BJ (cell line): ENCODE results near the gene GUCY1A2. TPM values are rescaled to one million over a fixed set of nuclear protein-coding genes. Genes with fewer than 3 reads are reported as not detected.
A peak's percentile ranks its signal among the peaks of the same experiment; 100 is the strongest.

ENCODE experiments used
- CTCF ChIA-PET: fragments of 350-600 bp; formaldehyde crosslinking; extraction: SDS; loops from one replicate; lab custom pipeline; 2021; ENCODE audit warnings: antibody characterized with exemption, inconsistent platforms; lab: Yijun Ruan, JAX
- POLR2A ChIA-PET: fragments of 300-600 bp; sonication (Branson Sonifier 250); formaldehyde crosslinking; extraction: SDS; loops from one replicate; lab custom pipeline; 2021; ENCODE audit warnings: antibody characterized with exemption; lab: Charles Lee
- DNase-seq: peaks from one replicate; pipeline ENCODE4 v3.0.0-alpha.2; 2011; ENCODE audit warnings: low read depth
- H3K27me3 ChIP-seq: 2 replicates; pipeline ENCODE4 v1.6.0; 2011; ENCODE audit warnings: low read length; ENCODE audit not compliant: control insufficient read depth, insufficient read depth
- H3K36me3 ChIP-seq: 2 replicates; pipeline ENCODE4 v1.5.1; 2011; ENCODE audit warnings: low read length; ENCODE audit not compliant: control insufficient read depth, insufficient read depth
- H3K4me3 ChIP-seq: 2 replicates; pipeline ENCODE4 v1.5.1; 2011; ENCODE audit warnings: low read depth, mild to moderate bottlenecking, control low read depth, low read length
- CTCF ChIP-seq: IDR thresholded peaks from 2 replicates; pipeline ENCODE4 v1.5.1; 2011; ENCODE audit warnings: low read depth, mild to moderate bottlenecking, control low read depth, inconsistent platforms, low read length, moderate library complexity; ENCODE audit not compliant: insufficient read depth
- polyA plus RNA-seq: library from polyadenylated mRNA; depleted of rRNA; stranded (reverse); fragments of >200 nt; gene quantifications from 2 replicates; pipeline ENCODE4 v1.2.3, GENCODE V29; 2011

Gene GUCY1A2
- polyA plus RNA-seq, 1 experiment: 0.53 TPM

GRCh38 chr11:106920899-106921509, 97.3 kb downstream of the GUCY1A2 start:
- ChIA-PET POLR2A (no interaction called here), CTCF (no interaction called here)
- no peak for TF ChIP-seq CTCF
- Histone ChIP-seq H3K36me3 (no peaks in the 10 kb centered on the region), H3K27me3 (no peaks in the 10 kb centered on the region), H3K4me3 (no peak overlapping the region)
- no peak for DNase-seq

DNA sequence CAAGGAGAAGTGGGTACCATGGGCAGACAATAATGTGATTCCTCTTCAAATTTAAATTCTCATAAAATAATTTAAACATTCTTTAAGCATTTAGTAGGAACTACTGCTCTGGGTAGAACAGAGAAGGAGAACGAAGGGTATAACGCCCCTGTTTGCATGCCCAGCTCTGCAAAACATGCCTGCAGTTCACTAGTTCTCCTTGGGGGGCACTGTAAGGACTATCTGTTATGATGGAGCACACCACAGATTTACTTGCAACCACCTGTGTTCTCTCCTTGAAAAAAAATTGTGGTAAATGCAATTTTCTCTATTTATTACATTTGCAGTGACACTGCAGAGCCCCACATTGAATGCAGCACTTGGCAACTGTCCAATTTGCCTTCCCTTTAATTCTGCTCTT, 100.3 kb downstream of the GUCY1A2 start:
- H3K27me3 ChIP-seq: no peaks in the 10 kb centered on the region
- POLR2A ChIA-PET: no interaction called here
- TF ChIP-seq CTCF: peak; percentile 60
- no peak for DNase-seq
- CTCF ChIA-PET: interaction anchor here (1.1 kb wide), 1 partner anchor 11 kb away, joined by 3 read pairs; no protein-coding TSS in a partner anchor
- no peaks in the 10 kb centered on the region for H3K36me3 ChIP-seq
- H3K4me3 ChIP-seq: no peak overlapping the region

- DNase-seq: no peak
- Histone ChIP-seq H3K4me3 (no peak overlapping the region), H3K36me3 (no peaks in the 10 kb centered on the region), H3K27me3 (no peaks in the 10 kb centered on the region)
- ChIA-PET CTCF (no interaction called here), POLR2A (no interaction called here)
- no peak for TF ChIP-seq CTCF
These were observed 103.9 kb downstream of the GUCY1A2 start for GRCh38 chr11:106914409-106914808.

DNA sequence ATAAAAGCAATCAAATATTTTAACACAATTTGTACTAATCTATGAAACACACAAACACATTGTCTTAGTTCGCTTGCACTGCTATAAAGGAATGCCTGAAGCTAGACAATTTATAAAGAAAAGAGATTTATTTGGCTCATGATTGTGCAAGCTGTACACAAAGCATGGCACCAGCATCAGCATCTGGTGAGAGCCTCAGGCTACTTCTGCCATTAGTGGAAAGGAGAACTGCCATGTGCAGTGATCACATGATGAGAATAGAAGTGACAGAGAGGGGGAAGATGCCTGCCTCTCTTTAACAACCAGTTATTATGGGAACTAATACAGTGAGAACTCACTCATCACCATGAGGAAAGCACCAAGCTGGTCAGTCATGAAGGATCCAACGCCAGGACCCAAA, 105.1 kb downstream of the GUCY1A2 start:
- ChIA-PET POLR2A (no interaction called here), CTCF (no interaction called here)
- no peak for TF ChIP-seq CTCF
- Histone ChIP-seq H3K4me3 (no peak overlapping the region), H3K36me3 (no peaks in the 10 kb centered on the region), H3K27me3 (no peaks in the 10 kb centered on the region)
- no peak for DNase-seq

DNA sequence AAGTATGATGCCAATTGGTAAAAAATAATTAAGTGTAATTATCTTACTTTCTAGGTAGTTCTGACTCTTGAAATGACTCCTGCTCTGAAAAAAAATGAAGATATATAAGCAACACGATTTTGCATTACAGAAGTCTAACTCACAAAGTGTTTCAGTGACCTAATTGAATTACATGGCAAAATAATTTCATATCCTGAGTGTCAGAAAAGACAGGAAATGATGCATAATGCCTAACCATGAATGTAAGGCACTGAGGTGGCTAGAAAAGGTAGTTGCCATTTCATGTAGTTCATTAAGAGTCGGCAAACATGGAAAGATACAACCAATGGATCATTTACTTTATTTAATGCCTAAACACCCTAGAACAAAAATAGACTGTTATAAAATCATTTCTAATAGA, 113.5 kb downstream of the GUCY1A2 start:
- no peak for TF ChIP-seq CTCF
- Histone ChIP-seq H3K27me3 (no peaks in the 10 kb centered on the region), H3K36me3 (no peaks in the 10 kb centered on the region), H3K4me3 (no peak overlapping the region)
- POLR2A ChIA-PET: interaction anchor here (0.6 kb wide), 1 partner anchor 91 kb away, joined by 3 read pairs; no protein-coding TSS in a partner anchor
- no peak for DNase-seq
- CTCF ChIA-PET: no interaction called here
